HepG2 (cell line): ENCODE results near the gene LEMD2. TPM values are rescaled to one million over a fixed set of nuclear protein-coding genes. Genes with fewer than 3 reads are reported as not detected.
A peak's percentile ranks its signal among the peaks of the same experiment; 100 is the strongest.

Source experiments
- ARNT2 ChIP-seq: sonication (generic); formaldehyde crosslinking; IDR thresholded peaks from 2 replicates; pipeline ENCODE4 v1.8.0; 2022; ENCODE audit warnings: mild to moderate bottlenecking, low read depth, missing genetic modification reagents, moderate library complexity
- ARNTL ChIP-seq: sonication (generic); formaldehyde crosslinking; IDR thresholded peaks from 2 replicates; pipeline ENCODE4 v1.4.0; 2020; ENCODE audit warnings: mild to moderate bottlenecking, missing genetic modification reagents
- ATF1 ChIP-seq: IDR thresholded peaks from 2 replicates; pipeline ENCODE4 v1.6.1; 2016; ENCODE audit warnings: mild to moderate bottlenecking, control low read depth
- EEA1 ChIP-seq: sonication (generic); formaldehyde crosslinking; IDR thresholded peaks from 2 replicates; pipeline ENCODE4 v1.5.1; 2020; ENCODE audit warnings: mild to moderate bottlenecking, missing genetic modification reagents, borderline replicate concordance
- EHMT2 ChIP-seq: fragments of 200-600 bp; sonication (generic); IDR thresholded peaks from 2 replicates; pipeline ENCODE4 v1.7.0; 2017; ENCODE audit warnings: antibody characterized with exemption, low read depth, low read length, borderline replicate concordance
- HOXA7 ChIP-seq: sonication (generic); formaldehyde crosslinking; IDR thresholded peaks from 2 replicates; pipeline ENCODE4 v1.8.1; 2022; ENCODE audit warnings: mild to moderate bottlenecking, missing genetic modification reagents, moderate library complexity
- KMT2A ChIP-seq: sonication (generic); formaldehyde crosslinking; IDR thresholded peaks from 2 replicates; pipeline ENCODE4 v1.4.0; 2020; ENCODE audit warnings: missing genetic modification reagents
- MEF2D ChIP-seq: sonication (generic); formaldehyde crosslinking; IDR thresholded peaks from 2 replicates; pipeline ENCODE4 v1.5.1; 2020; ENCODE audit warnings: mild to moderate bottlenecking, missing genetic modification reagents
- MYNN ChIP-seq: sonication (generic); formaldehyde crosslinking; IDR thresholded peaks from 2 replicates; pipeline ENCODE4 v1.4.0; 2020; ENCODE audit warnings: mild to moderate bottlenecking, low read depth, missing genetic modification reagents
- PHB2 ChIP-seq: fragments of 450-650 bp; IDR thresholded peaks from 2 replicates; pipeline ENCODE4 v1.6.1; 2018; ENCODE audit not compliant: partially characterized antibody
- REL ChIP-seq: sonication (generic); formaldehyde crosslinking; conservative IDR thresholded peaks from 2 replicates; pipeline ENCODE4 v1.8.0; 2022; ENCODE audit warnings: mild to moderate bottlenecking, missing genetic modification reagents, moderate library complexity
- SATB2 ChIP-seq: sonication (generic); formaldehyde crosslinking; IDR thresholded peaks from 2 replicates; pipeline ENCODE4 v1.5.0; 2020; ENCODE audit warnings: missing genetic modification reagents
- SCMH1 ChIP-seq: sonication (generic); formaldehyde crosslinking; IDR thresholded peaks from 2 replicates; pipeline ENCODE4 v1.9.0; 2021; ENCODE audit warnings: missing genetic modification reagents, mild to moderate bottlenecking, borderline replicate concordance
- WIZ ChIP-seq: sonication (generic); formaldehyde crosslinking; IDR thresholded peaks from 2 replicates; pipeline ENCODE4 v1.5.1; 2020; ENCODE audit warnings: mild to moderate bottlenecking, missing genetic modification reagents
- ZBTB1 ChIP-seq: sonication (generic); formaldehyde crosslinking; IDR thresholded peaks from 2 replicates; pipeline ENCODE4 v1.4.0; 2020; ENCODE audit warnings: missing genetic modification reagents, borderline replicate concordance
- ZKSCAN1 ChIP-seq: fragments of 150-350 bp; IDR thresholded peaks from 2 replicates; pipeline ENCODE4 v1.6.1; 2014; ENCODE audit warnings: low read length
- ZNF784 ChIP-seq: sonication (generic); formaldehyde crosslinking; IDR thresholded peaks from 2 replicates; pipeline ENCODE4 v1.5.1; 2020; ENCODE audit warnings: missing genetic modification reagents, mild to moderate bottlenecking, borderline replicate concordance
- ZNF800 ChIP-seq: sonication (generic); formaldehyde crosslinking; IDR thresholded peaks from 2 replicates; pipeline ENCODE4 v1.4.0; 2020; ENCODE audit warnings: missing genetic modification reagents
- ZNF83 ChIP-seq: sonication (generic); formaldehyde crosslinking; IDR thresholded peaks from 2 replicates; pipeline ENCODE4 v1.4.0; 2020; ENCODE audit warnings: missing genetic modification reagents, mild to moderate bottlenecking, borderline replicate concordance
- ZZZ3 ChIP-seq: sonication (generic); formaldehyde crosslinking; IDR thresholded peaks from 2 replicates; pipeline ENCODE4 v1.4.0; 2020; ENCODE audit warnings: missing genetic modification reagents, mild to moderate bottlenecking, borderline replicate concordance
- polyA plus RNA-seq, 8 experiments: library from polyadenylated mRNA; depleted of rRNA in 3 of 8; stranded (reverse) in 7 of 8; unstranded in 1 of 8; fragments of >200 nt; fragmentation: Illumina TruSeq in 4 of 8; extraction: Trizol in 4 of 8; gene quantifications; 2 replicates each; pipeline versions ENCODE4 v1.2.1 to v1.2.3, GENCODE V29; 2011 to 2016; ENCODE audit warnings: low read depth in 4 of 8, missing spikeins in 1 of 8, mixed read lengths in 1 of 8; ENCODE audit not compliant: insufficient read depth in 1 of 8
- total RNA-seq, 5 experiments: library from RNA; depleted of rRNA; stranded (reverse); fragments of >200 nt; fragmentation: Illumina TruSeq; extraction: Trizol; gene quantifications; 2 replicates each; pipeline ENCODE4 v1.2.3, GENCODE V29; 2016; ENCODE audit warnings: low read depth in 1 of 5
- TF ChIP-seq, protein P1 (sequence below): sonication (generic); formaldehyde crosslinking; IDR thresholded peaks from 2 replicates; pipeline ENCODE4 v1.5.1; 2020; ENCODE audit warnings: mild to moderate bottlenecking, moderate library complexity, missing genetic modification reagents
- TF ChIP-seq, protein P2 (sequence below): sonication (generic); formaldehyde crosslinking; IDR thresholded peaks from 2 replicates; pipeline ENCODE4 v1.5.0; 2020; ENCODE audit warnings: mild to moderate bottlenecking, missing genetic modification reagents

Gene LEMD2
- total and polyA plus RNA-seq, 2 of the 13 experiments (the other 11 are each of a cell fraction or from before 2014, with no cell fraction given): 45.2 to 62.9 TPM

- TF ChIP-seq KMT2A (CRISPR knock-in tag): no peak
- no peak for TF ChIP-seq EHMT2
- TF ChIP-seq, protein P1, sequence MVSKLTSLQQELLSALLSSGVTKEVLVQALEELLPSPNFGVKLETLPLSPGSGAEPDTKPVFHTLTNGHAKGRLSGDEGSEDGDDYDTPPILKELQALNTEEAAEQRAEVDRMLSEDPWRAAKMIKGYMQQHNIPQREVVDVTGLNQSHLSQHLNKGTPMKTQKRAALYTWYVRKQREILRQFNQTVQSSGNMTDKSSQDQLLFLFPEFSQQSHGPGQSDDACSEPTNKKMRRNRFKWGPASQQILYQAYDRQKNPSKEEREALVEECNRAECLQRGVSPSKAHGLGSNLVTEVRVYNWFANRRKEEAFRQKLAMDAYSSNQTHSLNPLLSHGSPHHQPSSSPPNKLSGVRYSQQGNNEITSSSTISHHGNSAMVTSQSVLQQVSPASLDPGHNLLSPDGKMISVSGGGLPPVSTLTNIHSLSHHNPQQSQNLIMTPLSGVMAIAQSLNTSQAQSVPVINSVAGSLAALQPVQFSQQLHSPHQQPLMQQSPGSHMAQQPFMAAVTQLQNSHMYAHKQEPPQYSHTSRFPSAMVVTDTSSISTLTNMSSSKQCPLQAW: peak; percentile 93
- TF ChIP-seq ATF1 (CRISPR knock-in tag): no peak
- no peak for TF ChIP-seq REL
- TF ChIP-seq, protein P2, sequence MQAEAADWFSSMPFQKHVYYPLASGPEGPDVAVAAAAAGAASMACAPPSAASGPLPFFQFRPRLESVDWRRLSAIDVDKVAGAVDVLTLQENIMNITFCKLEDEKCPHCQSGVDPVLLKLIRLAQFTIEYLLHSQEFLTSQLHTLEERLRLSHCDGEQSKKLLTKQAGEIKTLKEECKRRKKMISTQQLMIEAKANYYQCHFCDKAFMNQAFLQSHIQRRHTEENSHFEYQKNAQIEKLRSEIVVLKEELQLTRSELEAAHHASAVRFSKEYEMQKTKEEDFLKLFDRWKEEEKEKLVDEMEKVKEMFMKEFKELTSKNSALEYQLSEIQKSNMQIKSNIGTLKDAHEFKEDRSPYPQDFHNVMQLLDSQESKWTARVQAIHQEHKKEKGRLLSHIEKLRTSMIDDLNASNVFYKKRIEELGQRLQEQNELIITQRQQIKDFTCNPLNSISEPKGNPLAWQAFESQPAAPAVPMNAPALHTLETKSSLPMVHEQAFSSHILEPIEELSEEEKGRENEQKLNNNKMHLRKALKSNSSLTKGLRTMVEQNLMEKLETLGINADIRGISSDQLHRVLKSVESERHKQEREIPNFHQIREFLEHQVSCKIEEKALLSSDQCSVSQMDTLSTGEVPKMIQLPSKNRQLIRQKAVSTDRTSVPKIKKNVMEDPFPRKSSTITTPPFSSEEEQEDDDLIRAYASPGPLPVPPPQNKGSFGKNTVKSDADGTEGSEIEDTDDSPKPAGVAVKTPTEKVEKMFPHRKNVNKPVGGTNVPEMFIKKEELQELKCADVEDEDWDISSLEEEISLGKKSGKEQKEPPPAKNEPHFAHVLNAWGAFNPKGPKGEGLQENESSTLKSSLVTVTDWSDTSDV (CRISPR knock-in tag): 0 out of 2 replicates have a peak, but pooled peaks have one; percentile 49
- TF ChIP-seq ARNTL: no peak
- TF ChIP-seq MYNN: no peak
- no peak for TF ChIP-seq HOXA7
- no peak for TF ChIP-seq WIZ (CRISPR knock-in tag)
- peak; percentile 56; the same call in 1 of the 2 replicates for TF ChIP-seq ZNF784 (CRISPR knock-in tag)
- peak; percentile 76; the same call in 1 of the 2 replicates for TF ChIP-seq ARNT2 (CRISPR knock-in tag)
- no peak for TF ChIP-seq ZBTB1
- peak; percentile 72 for TF ChIP-seq ZKSCAN1
- peak; percentile 88 for TF ChIP-seq MEF2D (CRISPR knock-in tag)
- no peak for TF ChIP-seq SATB2 (CRISPR knock-in tag)
- peak; percentile 21 for TF ChIP-seq ZZZ3 (CRISPR knock-in tag)
- no peak for TF ChIP-seq EEA1
- TF ChIP-seq SCMH1 (CRISPR knock-in tag): no peak
- TF ChIP-seq PHB2: no peak
- TF ChIP-seq ZNF800 (CRISPR knock-in tag): peak; percentile 77; the same call in 1 of the 2 replicates
- no peak for TF ChIP-seq ZNF83 (CRISPR knock-in tag)
These were observed 26.9 kb downstream of the LEMD2 start (continued) for GRCh38 chr6:33761922-33762629.
